ENCODE measurements around the gene SLC4A8. TPM values are rescaled to one million over a fixed set of nuclear protein-coding genes. Genes with fewer than 3 reads are reported as not detected.

SLC4A8 gene
- total RNA-seq, 1 experiment from 2014 or later: 4.2 TPM

DNA sequence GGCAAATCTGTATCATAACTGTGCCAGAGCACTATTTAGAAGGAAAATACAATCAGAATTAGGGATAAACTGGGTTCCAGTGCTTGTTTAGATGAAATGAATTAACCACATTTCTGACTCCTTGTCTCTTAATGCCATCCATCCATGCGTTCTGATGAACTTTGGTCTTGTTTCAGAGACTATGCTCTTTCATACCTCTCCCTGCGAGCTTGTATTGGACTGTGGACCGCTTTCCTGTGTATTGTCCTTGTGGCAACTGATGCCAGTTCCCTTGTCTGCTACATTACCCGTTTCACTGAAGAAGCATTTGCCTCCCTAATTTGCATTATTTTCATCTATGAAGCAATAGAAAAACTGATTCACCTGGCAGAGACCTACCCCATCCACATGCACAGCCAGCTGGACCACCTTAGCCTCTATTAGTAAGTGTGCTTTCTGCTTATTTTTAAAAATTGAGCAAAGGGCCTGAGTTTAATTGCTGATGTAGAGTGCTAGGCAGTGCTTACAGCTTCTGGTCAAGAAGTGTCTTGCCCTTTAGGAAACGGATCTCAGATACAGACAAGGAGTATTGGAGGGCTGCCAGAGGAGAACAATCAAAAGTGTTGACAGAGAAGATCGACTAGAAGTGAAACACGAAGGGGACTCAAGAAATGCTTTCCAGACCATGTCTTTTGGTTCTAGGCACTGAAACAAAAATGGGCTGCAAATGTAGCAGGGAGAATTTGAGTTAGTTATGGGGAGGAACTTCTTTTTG is 46.7 kb downstream of the SLC4A8 start:
- H3K79me2 ChIP-seq (ENCODE audit: low read length): no peaks in the 10 kb centered on the region
- H3K4me3 ChIP-seq (ENCODE audit: low read length): no peak overlapping the region
- no peaks in the 10 kb centered on the region for H3K4me1 ChIP-seq (ENCODE audit: insufficient read depth, low read length)
- no peaks in the 10 kb centered on the region for H3K36me3 ChIP-seq (ENCODE audit: low read depth, low read length)
- DNase-seq: no peak
- CTCF ChIA-PET: no interaction called here
- no peak for TF ChIP-seq EZH2phosphoT487 (IDR thresholded peaks at IDR 0.05; ENCODE audit: borderline replicate concordance, low read length)
- TF ChIP-seq, protein P1, sequence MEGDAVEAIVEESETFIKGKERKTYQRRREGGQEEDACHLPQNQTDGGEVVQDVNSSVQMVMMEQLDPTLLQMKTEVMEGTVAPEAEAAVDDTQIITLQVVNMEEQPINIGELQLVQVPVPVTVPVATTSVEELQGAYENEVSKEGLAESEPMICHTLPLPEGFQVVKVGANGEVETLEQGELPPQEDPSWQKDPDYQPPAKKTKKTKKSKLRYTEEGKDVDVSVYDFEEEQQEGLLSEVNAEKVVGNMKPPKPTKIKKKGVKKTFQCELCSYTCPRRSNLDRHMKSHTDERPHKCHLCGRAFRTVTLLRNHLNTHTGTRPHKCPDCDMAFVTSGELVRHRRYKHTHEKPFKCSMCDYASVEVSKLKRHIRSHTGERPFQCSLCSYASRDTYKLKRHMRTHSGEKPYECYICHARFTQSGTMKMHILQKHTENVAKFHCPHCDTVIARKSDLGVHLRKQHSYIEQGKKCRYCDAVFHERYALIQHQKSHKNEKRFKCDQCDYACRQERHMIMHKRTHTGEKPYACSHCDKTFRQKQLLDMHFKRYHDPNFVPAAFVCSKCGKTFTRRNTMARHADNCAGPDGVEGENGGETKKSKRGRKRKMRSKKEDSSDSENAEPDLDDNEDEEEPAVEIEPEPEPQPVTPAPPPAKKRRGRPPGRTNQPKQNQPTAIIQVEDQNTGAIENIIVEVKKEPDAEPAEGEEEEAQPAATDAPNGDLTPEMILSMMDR (conservative IDR thresholded peaks at IDR 0.05; ENCODE audit: low read depth, low read length): no peak
- no peak for TF ChIP-seq EZH2 (IDR thresholded peaks at IDR 0.05; ENCODE audit: low read length, unreplicated experiment)
- H4K20me1 ChIP-seq (ENCODE audit: low read length): no peaks in the 10 kb centered on the region
- no peak overlapping the region for H3K4me2 ChIP-seq (ENCODE audit: low read length)
- no peaks in the 10 kb centered on the region for H3K27me3 ChIP-seq (ENCODE audit: low read length)
- intact Hi-C loops (cut with micrococcal nuclease): no loop called here
- no peak overlapping the region for H3K9ac ChIP-seq (ENCODE audit: low read length)
- H2AFZ ChIP-seq (ENCODE audit: low read length): no peak overlapping the region
- BruUV-seq (replicated peaks): no TSS peak
- H3K27ac ChIP-seq (ENCODE audit: low read length): no peak overlapping the region
- H3K9me2 ChIP-seq (replicated peaks; ENCODE audit: low read length): no peaks in the 10 kb centered on the region
- H3F3A ChIP-seq (ENCODE audit: low read length, unreplicated experiment): no peaks in the 10 kb centered on the region
- POLR2A ChIA-PET (ENCODE audit: unreplicated experiment): no interaction called here
- no peak for ATAC-seq
- no peaks in the 10 kb centered on the region for H3K9me3 ChIP-seq (ENCODE audit: low read length)

DNA sequence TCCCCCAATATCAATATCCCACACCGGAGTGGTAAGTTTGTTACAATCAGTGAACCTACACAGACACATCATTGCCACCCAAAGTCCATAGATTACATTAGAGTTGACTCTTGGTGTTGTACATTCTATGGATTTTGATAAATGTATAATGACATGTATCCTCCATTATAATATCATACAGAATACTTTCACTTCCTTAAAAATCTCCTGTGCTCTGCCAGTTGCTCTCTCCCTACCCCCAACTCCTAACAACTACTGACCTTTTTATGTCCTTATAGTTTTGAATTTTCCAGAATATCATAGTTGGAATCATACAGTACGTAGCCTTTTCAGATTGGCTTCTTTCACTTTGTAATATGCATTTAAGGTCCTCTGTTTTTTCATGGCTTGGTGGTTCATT is 48.4 kb downstream of the SLC4A8 start:
- no TSS peak for BruUV-seq (replicated peaks)
- TF ChIP-seq EZH2phosphoT487 (IDR thresholded peaks at IDR 0.05; ENCODE audit: borderline replicate concordance, low read length): no peak
- POLR2A ChIA-PET (ENCODE audit: unreplicated experiment): no interaction called here
- Histone ChIP-seq H3K4me2 (ENCODE audit: low read length) (no peak overlapping the region), H3K27me3 (ENCODE audit: low read length) (no peaks in the 10 kb centered on the region), H3K9me3 (ENCODE audit: low read length) (no peaks in the 10 kb centered on the region), H3K27ac (ENCODE audit: low read length) (no peak overlapping the region), H3F3A (ENCODE audit: low read length, unreplicated experiment) (no peaks in the 10 kb centered on the region), H3K79me2 (ENCODE audit: low read length) (no peaks in the 10 kb centered on the region), H3K4me3 (ENCODE audit: low read length) (no peak overlapping the region), H3K9me2 (replicated peaks; ENCODE audit: low read length) (no peaks in the 10 kb centered on the region), H3K9ac (ENCODE audit: low read length) (no peak overlapping the region), H3K4me1 (ENCODE audit: insufficient read depth, low read length) (no peaks in the 10 kb centered on the region), H3K36me3 (ENCODE audit: low read depth, low read length) (no peaks in the 10 kb centered on the region), H4K20me1 (ENCODE audit: low read length) (no peaks in the 10 kb centered on the region), H2AFZ (ENCODE audit: low read length) (no peak overlapping the region)
- CTCF ChIA-PET: no interaction called here
- no peak for DNase-seq
- intact Hi-C loops (cut with micrococcal nuclease): no loop called here
- ATAC-seq: no peak

DNA sequence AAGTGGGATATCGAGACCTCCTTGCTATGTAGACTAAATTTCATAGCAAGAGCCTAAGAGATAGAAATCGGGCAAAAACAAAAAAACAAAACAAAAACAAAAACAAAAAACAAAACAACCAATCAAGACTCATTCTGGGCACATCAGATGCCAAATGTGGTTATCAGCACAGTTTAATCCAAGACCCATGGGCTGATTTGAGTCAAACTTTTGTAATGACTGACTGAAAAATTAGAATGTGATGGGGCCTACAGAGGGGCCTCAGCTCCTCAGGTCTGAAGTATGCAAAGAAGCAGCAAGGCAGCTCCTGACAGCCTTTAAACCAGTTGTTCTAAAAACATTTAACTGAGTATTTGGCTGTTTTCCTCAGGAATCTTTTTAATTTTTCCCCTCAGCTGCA is 49.3 kb downstream of the SLC4A8 start:
- TF ChIP-seq EZH2 (IDR thresholded peaks at IDR 0.05; ENCODE audit: low read length, unreplicated experiment) (no peak), EZH2phosphoT487 (IDR thresholded peaks at IDR 0.05; ENCODE audit: borderline replicate concordance, low read length) (no peak)
- TF ChIP-seq, protein P1 (conservative IDR thresholded peaks at IDR 0.05; ENCODE audit: low read depth, low read length): no peak
- no peaks in the 10 kb centered on the region for H4K20me1 ChIP-seq (ENCODE audit: low read length)
- H3K4me2 ChIP-seq (ENCODE audit: low read length): no peak overlapping the region
- H3K36me3 ChIP-seq (ENCODE audit: low read depth, low read length): no peaks in the 10 kb centered on the region
- DNase-seq (no peak), ATAC-seq (no peak)
- no peaks in the 10 kb centered on the region for H3F3A ChIP-seq (ENCODE audit: low read length, unreplicated experiment)
- H3K9me3 ChIP-seq (ENCODE audit: low read length): no peaks in the 10 kb centered on the region
- CTCF ChIA-PET: no interaction called here
- H3K79me2 ChIP-seq (ENCODE audit: low read length): no peaks in the 10 kb centered on the region
- no peaks in the 10 kb centered on the region for H3K27me3 ChIP-seq (ENCODE audit: low read length)
- H3K4me1 ChIP-seq (ENCODE audit: insufficient read depth, low read length): no peaks in the 10 kb centered on the region
- no peaks in the 10 kb centered on the region for H3K9me2 ChIP-seq (replicated peaks; ENCODE audit: low read length)
- no TSS peak for BruUV-seq (replicated peaks)
- no peak overlapping the region for H2AFZ ChIP-seq (ENCODE audit: low read length)
- intact Hi-C loops (cut with micrococcal nuclease): no loop called here
- no peak overlapping the region for H3K9ac ChIP-seq (ENCODE audit: low read length)
- no peak overlapping the region for H3K27ac ChIP-seq (ENCODE audit: low read length)
- H3K4me3 ChIP-seq (ENCODE audit: low read length): no peak overlapping the region
- POLR2A ChIA-PET (ENCODE audit: unreplicated experiment): no interaction called here
